ENCODE results near the gene MED16. TPM values are rescaled to one million over a fixed set of nuclear protein-coding genes. Genes with fewer than 3 reads are reported as not detected.
"Not testable (repeated sequence)": the region's sequence is repeated elsewhere in the genome, so short reads cannot be mapped to it uniquely, and the experiment has no call there.

MED16 gene
- total and polyA plus RNA-seq, 2 of the 4 experiments (the other 2 are of a cell fraction) = 8.1 to 40.2 TPM

DNA sequence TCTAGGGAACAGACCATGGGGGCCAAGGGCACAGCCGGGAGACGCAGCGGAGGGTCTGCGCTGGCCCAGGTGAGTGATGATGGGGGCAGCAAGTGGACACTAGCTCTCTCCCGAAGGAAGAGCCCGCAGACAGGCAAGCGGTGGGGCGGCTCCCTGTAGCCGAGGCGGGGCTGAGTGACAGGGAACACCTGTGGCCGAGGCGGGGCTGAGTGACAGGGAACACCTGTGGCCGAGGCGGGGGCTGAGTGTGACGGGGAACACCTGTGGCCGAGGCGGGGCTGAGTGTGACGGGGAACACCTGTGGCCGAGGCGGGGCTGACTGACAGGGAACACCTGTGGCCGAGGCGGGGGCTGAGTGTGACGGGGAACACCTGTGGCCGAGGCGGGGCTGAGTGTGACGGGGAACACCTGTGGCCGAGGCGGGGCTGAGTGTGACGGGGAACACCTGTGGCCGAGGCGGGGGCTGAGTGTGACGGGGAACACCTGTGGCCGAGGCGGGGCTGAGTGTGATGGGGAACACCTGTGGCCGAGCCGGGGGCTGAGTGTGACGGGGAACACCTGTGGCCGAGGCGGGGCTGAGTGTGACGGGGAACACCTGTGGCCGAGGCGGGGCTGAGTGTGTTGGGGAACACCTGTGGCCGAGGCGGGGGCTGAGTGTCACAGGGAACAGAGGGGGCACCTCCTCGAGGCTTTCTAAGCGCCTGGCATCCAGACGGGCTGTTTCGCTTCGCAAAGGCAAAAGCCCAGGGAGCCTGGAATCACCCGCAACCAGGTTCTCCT lies 1.4 kb downstream of the MED16 start:
- H4K5ac ChIP-seq (ENCODE audit: low read depth, low read length); ATAC-seq (ENCODE audit: low read depth); H3K4me1 ChIP-seq (ENCODE audit: control insufficient read depth, insufficient read depth, low read length); H2BK120ac ChIP-seq (ENCODE audit: low read depth, low read length); DNase-seq; H3K9me3 ChIP-seq (ENCODE audit: control insufficient read depth, insufficient read depth, low read length); H3K14ac ChIP-seq (replicated peaks; ENCODE audit: low read depth, low read length); POLR2A ChIA-PET (ENCODE audit: unreplicated experiment); BruUV-seq (replicated peaks); H3K23ac ChIP-seq (ENCODE audit: low read depth, low read length); dilution Hi-C loops (cut with HindIII; ENCODE audit: low sequenced_read_pairs, unreplicated experiment); CTCF ChIA-PET; H2BK5ac ChIP-seq (ENCODE audit: low read depth, low read length, poor library complexity, severe bottlenecking); H4K91ac ChIP-seq (ENCODE audit: insufficient read depth, low read depth, low read length); H3K9me1 ChIP-seq (ENCODE audit: insufficient read depth, low read length); in situ Hi-C loops (cut with MboI; ENCODE audit: low sequenced_read_pairs); H2BK20ac ChIP-seq (ENCODE audit: low read depth, low read length); intact Hi-C loops (cut with micrococcal nuclease); H2AK5ac ChIP-seq (ENCODE audit: low read depth, low read length); H3K18ac ChIP-seq (ENCODE audit: low read depth, low read length); H3K27me3 ChIP-seq (ENCODE audit: control insufficient read depth, insufficient read depth, low read length); H2AFZ ChIP-seq (replicated peaks; ENCODE audit: low read length, poor library complexity); H2BK15ac ChIP-seq (ENCODE audit: low read depth, low read length); H4K20me1 ChIP-seq (ENCODE audit: insufficient read depth, low read length): not testable (repeated sequence)
- Histone ChIP-seq H4K8ac (ENCODE audit: low read depth in 2 of 2, low read length in 2 of 2) (0 out of 4 replicates have a peak overlapping the region, but pooled peaks of 1 of the 2 experiments have one; percentile 24), H3K79me1 (ENCODE audit: low read depth in 1 of 2, low read length in 2 of 2) (peaks cover 9 to 35% of the 10 kb centered on the region in 2 experiments), H3K27ac (ENCODE audit: insufficient read depth, low read length) (peak overlapping the region; percentile 95; the same call in 1 of the 2 replicates), H3K9ac (ENCODE audit: low read depth, low read length) (peak overlapping the region; percentile 92), H3K36me3 (ENCODE audit: control insufficient read depth, insufficient read depth, low read length) (peaks cover 29% of the 10 kb centered on the region), H3K4ac (ENCODE audit: low read depth, low read length) (peak overlapping the region; percentile 84; the same call in 1 of the 2 replicates), H3K56ac (ENCODE audit: extremely low read depth, insufficient read depth, low read length) (0 out of 2 replicates have a peak overlapping the region, but pooled peaks have one; percentile 60), H2AK9ac (replicated peaks; ENCODE audit: low read depth, low read length, poor library complexity) (peak overlapping the region; percentile 86), H3K4me3 (ENCODE audit: insufficient read depth, low read depth, low read length) (peak overlapping the region; percentile 97), H3K4me2 (ENCODE audit: low read depth, low read length) (peak overlapping the region; percentile 99)
- WGBS, 2 experiments (ENCODE audit: extremely low coverage in 2 of 2, insufficient read length in 1 of 2) = 59% methylated on average over 21 of the region's 50 CpGs; no CpG with 5 or more reads in 1 of the 2 experiments

Data from IMR-90 (cell line).